Adrenal gland (tissue), 12 donors: ENCODE results near the gene NAV2. TPM values are rescaled to one million over a fixed set of nuclear protein-coding genes. Genes with fewer than 3 reads are reported as not detected.

Experiments used
- DNase-seq, 7 donors: peaks; one replicate each; pipeline ENCODE4 v3.0.0-alpha.2; 2019 to 2020
- H3K27ac ChIP-seq, 5 donors: fragments of 200-600 bp; sonication (generic) in 4 of 5; 1 replicate in 3 of 5; 2 replicates in 2 of 5; pipeline versions ENCODE4 v1.5.1 to v1.8.0; 2016 to 2020; ENCODE audit warnings: mild to moderate bottlenecking in 1 of 5
- H3K27me3 ChIP-seq: fragments of 200-600 bp; 2 replicates; pipeline ENCODE4 v1.8.0; 2021
- H3K36me3 ChIP-seq, 2 donors: fragments of 200-600 bp; replicated peaks in 1 of 2; 1 replicate in 1 of 2; 2 replicates in 1 of 2; pipeline versions ENCODE4 v1.5.1 to v1.8.0; 2018 to 2022
- H3K4me1 ChIP-seq, 2 donors: fragments of 200-600 bp; replicated peaks in 1 of 2; 1 replicate in 1 of 2; 2 replicates in 1 of 2; pipeline versions ENCODE4 v1.5.1 to v1.8.0; 2018 to 2021
- H3K4me3 ChIP-seq, 4 donors: fragments of 200-600 bp; sonication (generic) in 3 of 4; one replicate each; pipeline ENCODE4 v1.5.1; 2016 to 2018
- H3K9me3 ChIP-seq, 3 donors: fragments of 200-600 bp; sonication (generic) in 1 of 3; replicated peaks in 1 of 3; 1 replicate in 2 of 3; 2 replicates in 1 of 3; pipeline versions ENCODE4 v1.5.1 to v1.8.0; 2016 to 2021
- CTCF ChIP-seq, 6 experiments: fragments of 450-650 bp in 4 of 6; fragments of 200-600 bp in 2 of 6; sonication (generic) in 1 of 6; IDR thresholded peaks; 1 replicate in 5 of 6; 2 replicates in 1 of 6; pipeline versions ENCODE4 v1.5.1 to v1.8.0; 2016 to 2021; ENCODE audit warnings: antibody characterized with exemption in 6 of 6, mild to moderate bottlenecking in 2 of 6, moderate library complexity in 1 of 6
- POLR2A ChIP-seq, 2 donors: fragments of 450-650 bp; IDR thresholded peaks; one replicate each; pipeline ENCODE4 v1.6.1; 2017; ENCODE audit warnings: antibody characterized with exemption in 2 of 2, mild to moderate bottlenecking in 2 of 2, moderate library complexity in 1 of 2
- WGBS, 4 donors: extraction: QIAGEN DNeasy Blood & Tissue Kit in 2 of 4; methylation state at CpG; one replicate each; pipeline versions ENCODE4 v1.1.5 to v1.1.7; 2013 to 2017; 5-methylcytosine and 5-hydroxymethylcytosine counted together
- intact Hi-C, 2 donors: fragments of 100-400 bp; cut with DNase I; formaldehyde crosslinking; loops; one replicate each; pipeline versions ENCODE4 v1.14.1 to v1.15.0; 2022 to 2023
- polyA plus RNA-seq, 3 donors: library from polyadenylated mRNA; stranded (reverse); fragments of 200-250 nt in 2 of 3; fragments of 350-450 nt in 1 of 3; fragmentation: Illumina TruSeq in 1 of 3; extraction: RNeasy Lipid Tissue Mini Kit (QIAGEN cat#74804) in 1 of 3; gene quantifications; one replicate each; pipeline ENCODE4 v1.2.3, GENCODE V29; 2013 to 2014
- total RNA-seq, 9 donors: library from RNA; depleted of rRNA in 4 of 9; stranded (reverse); fragments of >200 nt in 4 of 9; fragments of 120-200 nt in 1 of 9; fragmentation: NEBNext Ultra II Directional in 1 of 9; extraction: Animal tissue kit (Norgen Biotek cat#: 25700) in 1 of 9; gene quantifications; one replicate each; pipeline versions ENCODE4 v1.1.0 to v1.2.4, GENCODE V29; 2013 to 2023
- donor health status: healthy with polysubstance abuse.
- donor health status: Bipolar disorder and iron deficiency.
- donor health status: DM: yes; HTN: yes; CAD: no.
- donor health status: DM: no; HTN: no; CAD: no.
- donor health status: DM: no; HTN: no; CAD: no.
- donor health status: DM: yes; HTN: yes; CAD: no.

NAV2 gene
- total and polyA plus RNA-seq, 12 donors = 1.6 to 9.2 (median 5.5) TPM

GRCh38 chr11:19872512-19873145 is 160.0 kb downstream of the NAV2 start:
- H3K27ac ChIP-seq = no peak overlapping the region
- H3K4me1 ChIP-seq = no peaks in the 10 kb centered on the region
- intact Hi-C loops = no loop called here
- no peak for DNase-seq
- H3K27me3 ChIP-seq = no peaks in the 10 kb centered on the region
- no peaks in the 10 kb centered on the region for H3K36me3 ChIP-seq
- no peak overlapping the region for H3K4me3 ChIP-seq
- WGBS, 4 donors = 88 to 97% (median 95%) methylated on average over 4 of the region's 4 CpGs
- TF ChIP-seq CTCF (IDR thresholded peaks at IDR 0.05) = no peak
- no peak for TF ChIP-seq POLR2A (IDR thresholded peaks at IDR 0.05)
- no peaks in the 10 kb centered on the region for H3K9me3 ChIP-seq

- H3K4me3 ChIP-seq = no peak overlapping the region
- intact Hi-C loops = no loop called here
- no peak overlapping the region for H3K27ac ChIP-seq
- no peaks in the 10 kb centered on the region for H3K4me1 ChIP-seq
- H3K36me3 ChIP-seq = no peaks in the 10 kb centered on the region
- no peak for DNase-seq
- WGBS, 4 donors = 86 to 95% (median 88%) methylated on average over 1 of the region's 1 CpG
- H3K27me3 ChIP-seq = no peaks in the 10 kb centered on the region
- H3K9me3 ChIP-seq = no peaks in the 10 kb centered on the region
- TF ChIP-seq POLR2A (IDR thresholded peaks at IDR 0.05) (no peak), CTCF (IDR thresholded peaks at IDR 0.05) (no peak)
Observed at GRCh38 chr11:19873730-19874129, 161.1 kb downstream of the NAV2 start.

GRCh38 chr11:19874266-19874665 is 161.6 kb downstream of the NAV2 start:
- TF ChIP-seq CTCF (IDR thresholded peaks at IDR 0.05) (no peak), POLR2A (IDR thresholded peaks at IDR 0.05) (no peak)
- H3K27ac ChIP-seq = no peak overlapping the region
- H3K27me3 ChIP-seq = no peaks in the 10 kb centered on the region
- intact Hi-C loops = no loop called here
- H3K9me3 ChIP-seq = no peaks in the 10 kb centered on the region
- no peaks in the 10 kb centered on the region for H3K4me1 ChIP-seq
- no peak for DNase-seq
- H3K4me3 ChIP-seq = no peak overlapping the region
- H3K36me3 ChIP-seq = no peaks in the 10 kb centered on the region

- Histone ChIP-seq H3K36me3 (no peaks in the 10 kb centered on the region), H3K27ac (no peak overlapping the region), H3K27me3 (no peaks in the 10 kb centered on the region), H3K9me3 (no peaks in the 10 kb centered on the region), H3K4me3 (no peak overlapping the region), H3K4me1 (no peaks in the 10 kb centered on the region)
- no peak for DNase-seq
- intact Hi-C loops = no loop called here
- 95 to 98% (median 96%) methylated on average over 1 of the region's 1 CpG for WGBS, 4 donors
- TF ChIP-seq CTCF (IDR thresholded peaks at IDR 0.05) (no peak), POLR2A (IDR thresholded peaks at IDR 0.05) (no peak)
Observed at GRCh38 chr11:19876750-19877149, 164.1 kb downstream of the NAV2 start.
